Omental fat pad (tissue), 4 donors: Measurements from ENCODE around the gene IDH3G. TPM values are rescaled to one million over a fixed set of nuclear protein-coding genes. Genes with fewer than 3 reads are reported as not detected.

Experiments
- ATAC-seq: fragments of 150-250 bp; one replicate; pipeline ENCODE4 v1.9.1; 2016; ENCODE audit warnings: mild to moderate bottlenecking, moderate library complexity; ENCODE audit not compliant: low FRiP score
- DNase-seq: peaks from one replicate; pipeline ENCODE4 v3.0.0-alpha.2; 2019; ENCODE audit warnings: low spot score
- total RNA-seq, 4 donors: library from RNA; depleted of rRNA; stranded (reverse); fragments of >200 nt; gene quantifications; one replicate each; pipeline ENCODE4 v1.1.0, GENCODE V29; 2016
- TF ChIP-seq, protein P1 (sequence below), 3 donors: fragments of 450-650 bp; IDR thresholded peaks; one replicate each; pipeline ENCODE4 v1.5.1; 2016 to 2017; ENCODE audit warnings: antibody characterized with exemption in 3 of 3, mild to moderate bottlenecking in 3 of 3, moderate library complexity in 2 of 3

The IDH3G gene
- total RNA-seq, 4 donors from 2014 or later: 71.9 to 119 (median 89.7) TPM

DNA sequence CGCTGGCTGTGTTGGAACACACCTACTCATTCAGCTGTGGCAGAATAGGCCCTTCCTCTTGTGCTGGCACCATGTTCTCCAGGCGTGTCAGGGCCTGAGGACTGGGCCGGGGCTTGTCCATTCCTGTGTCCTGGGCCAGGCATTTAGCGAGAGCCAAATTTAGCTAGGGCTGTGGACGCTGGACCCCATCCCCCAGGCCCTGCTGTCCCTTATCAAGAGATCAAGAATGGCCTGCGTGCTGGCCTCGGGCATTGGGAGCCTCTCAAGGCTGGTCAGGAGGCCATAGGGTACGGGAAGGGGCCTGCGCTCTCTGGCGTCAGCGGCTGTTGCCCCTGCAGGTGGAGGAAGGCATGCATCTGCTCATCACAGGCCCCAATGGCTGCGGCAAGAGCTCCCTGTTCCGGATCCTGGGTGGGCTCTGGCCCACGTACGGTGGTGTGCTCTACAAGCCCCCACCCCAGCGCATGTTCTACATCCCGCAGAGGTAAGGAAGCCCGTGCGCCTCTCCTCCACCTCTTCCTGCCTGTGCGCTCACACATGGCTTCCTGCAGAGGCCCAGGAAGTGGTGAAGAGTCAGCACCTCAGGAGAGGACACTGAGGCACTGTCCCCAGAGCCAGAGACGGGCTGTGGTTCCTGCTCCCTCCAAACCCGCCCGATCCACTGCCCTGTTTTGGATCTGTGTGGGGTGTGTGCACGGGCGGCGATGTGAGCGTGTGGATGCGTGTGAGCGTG lies 54.3 kb downstream of the IDH3G start:
- DNase-seq (no peak), ATAC-seq (no peak)
- TF ChIP-seq, protein P1, sequence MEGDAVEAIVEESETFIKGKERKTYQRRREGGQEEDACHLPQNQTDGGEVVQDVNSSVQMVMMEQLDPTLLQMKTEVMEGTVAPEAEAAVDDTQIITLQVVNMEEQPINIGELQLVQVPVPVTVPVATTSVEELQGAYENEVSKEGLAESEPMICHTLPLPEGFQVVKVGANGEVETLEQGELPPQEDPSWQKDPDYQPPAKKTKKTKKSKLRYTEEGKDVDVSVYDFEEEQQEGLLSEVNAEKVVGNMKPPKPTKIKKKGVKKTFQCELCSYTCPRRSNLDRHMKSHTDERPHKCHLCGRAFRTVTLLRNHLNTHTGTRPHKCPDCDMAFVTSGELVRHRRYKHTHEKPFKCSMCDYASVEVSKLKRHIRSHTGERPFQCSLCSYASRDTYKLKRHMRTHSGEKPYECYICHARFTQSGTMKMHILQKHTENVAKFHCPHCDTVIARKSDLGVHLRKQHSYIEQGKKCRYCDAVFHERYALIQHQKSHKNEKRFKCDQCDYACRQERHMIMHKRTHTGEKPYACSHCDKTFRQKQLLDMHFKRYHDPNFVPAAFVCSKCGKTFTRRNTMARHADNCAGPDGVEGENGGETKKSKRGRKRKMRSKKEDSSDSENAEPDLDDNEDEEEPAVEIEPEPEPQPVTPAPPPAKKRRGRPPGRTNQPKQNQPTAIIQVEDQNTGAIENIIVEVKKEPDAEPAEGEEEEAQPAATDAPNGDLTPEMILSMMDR (IDR thresholded peaks at IDR 0.05): no peak

DNA sequence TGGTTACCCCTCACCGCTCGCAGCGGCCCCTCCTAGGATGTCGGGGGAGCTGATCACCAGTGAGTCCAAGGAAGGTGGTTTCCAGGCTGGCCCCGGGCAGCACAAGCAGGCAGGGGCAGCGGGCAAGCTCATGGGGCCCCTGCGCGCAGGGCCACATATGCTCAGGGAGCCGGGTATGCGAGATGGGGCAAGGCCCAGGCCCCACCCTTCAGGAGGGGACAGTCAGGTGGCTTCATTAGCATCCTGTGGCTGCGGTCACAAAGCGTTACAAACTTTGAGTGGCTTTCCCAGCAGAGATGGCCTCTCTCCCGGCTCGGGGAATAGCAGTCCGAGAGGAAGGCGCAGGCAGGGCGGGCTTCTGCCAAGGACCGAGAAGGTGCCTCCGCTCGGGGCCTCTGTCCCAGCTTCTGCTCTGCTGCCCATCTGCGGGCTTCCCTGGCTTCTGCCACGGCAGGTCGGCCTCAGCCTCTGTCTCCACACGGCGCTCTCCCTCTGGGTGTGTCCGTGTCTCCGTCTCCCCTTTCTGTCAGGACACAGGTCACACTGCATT lies 56.0 kb downstream of the IDH3G start:
- ATAC-seq (no peak), DNase-seq (no peak)
- TF ChIP-seq, protein P1 (IDR thresholded peaks at IDR 0.05): no peak

DNA sequence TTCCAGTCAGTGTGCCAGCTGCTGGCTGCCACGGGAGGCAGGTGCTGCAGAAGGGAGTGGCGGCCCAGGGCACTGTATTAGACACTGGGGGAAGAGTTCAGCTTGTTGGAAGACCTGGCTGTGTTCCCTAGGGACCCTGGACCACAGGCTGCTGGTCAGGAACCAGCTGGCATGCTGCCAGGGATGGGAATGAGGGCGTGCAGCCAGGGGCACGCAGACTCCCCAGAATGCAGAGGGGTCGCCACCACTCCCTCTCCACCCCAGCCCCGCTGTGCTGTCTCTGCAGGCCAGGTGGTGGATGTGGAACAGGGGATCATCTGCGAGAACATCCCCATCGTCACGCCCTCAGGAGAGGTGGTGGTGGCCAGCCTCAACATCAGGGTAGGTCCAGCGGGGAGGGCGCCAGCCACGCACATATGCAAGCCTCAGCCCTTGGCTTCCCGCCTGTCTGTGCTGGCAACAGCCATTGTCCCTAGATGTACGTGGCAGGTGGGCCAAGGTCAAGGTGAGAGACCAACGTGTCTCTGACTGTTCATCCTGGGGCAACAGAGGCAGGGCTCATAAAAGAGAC lies 57.2 kb downstream of the IDH3G start:
- TF ChIP-seq, protein P1 (IDR thresholded peaks at IDR 0.05): no peak
- DNase-seq (no peak), ATAC-seq (no peak)

DNA sequence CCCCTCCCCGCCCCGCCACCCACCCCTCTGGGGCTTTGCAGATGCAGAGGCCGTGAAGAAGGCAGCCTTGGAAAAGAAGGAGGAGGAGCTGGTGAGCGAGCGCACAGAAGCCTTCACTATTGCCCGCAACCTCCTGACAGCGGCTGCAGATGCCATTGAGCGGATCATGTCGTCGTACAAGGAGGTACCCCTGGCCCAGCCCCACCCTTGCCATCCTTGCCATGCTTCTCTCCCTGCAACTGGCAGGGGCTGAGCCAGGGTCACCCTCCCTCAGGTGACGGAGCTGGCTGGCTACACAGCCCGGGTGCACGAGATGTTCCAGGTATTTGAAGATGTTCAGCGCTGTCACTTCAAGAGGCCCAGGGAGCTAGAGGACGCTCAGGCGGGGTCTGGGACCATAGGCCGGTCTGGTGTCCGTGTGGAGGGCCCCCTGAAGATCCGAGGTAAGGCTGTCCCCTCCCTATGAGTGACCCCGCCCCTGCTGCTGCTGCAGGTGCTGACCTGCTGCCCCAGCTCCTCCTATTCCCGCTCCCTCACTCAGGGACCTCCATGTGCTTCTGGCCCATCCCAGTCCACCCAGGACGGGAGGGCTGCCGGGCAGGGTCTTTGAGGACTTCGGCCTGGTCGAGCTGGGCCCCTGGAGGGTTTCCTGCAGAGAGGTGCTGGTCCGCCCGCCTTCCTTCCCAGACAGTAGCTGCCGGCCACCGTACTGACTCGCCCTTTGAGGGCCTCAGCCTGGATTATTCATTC lies 57.9 kb downstream of the IDH3G start:
- TF ChIP-seq, protein P1 (IDR thresholded peaks at IDR 0.05): no peak
- DNase-seq: no peak
- no peak for ATAC-seq

Other genes with a start within 250 kb of the IDH3G start
- 10 to 100 TPM; 26.0 to 42.6 (median 31.0) TPM for gene CCNQ, start 195.2 kb downstream of the IDH3G start, total RNA-seq
- gene DUSP9, start 147.2 kb downstream of the IDH3G start, total RNA-seq: 1 to 10 TPM in 1 of 4 donors, under 1 TPM in 1, not detected in 2; 0.48 to 2.3 TPM
- gene PNCK, start 120.6 kb downstream of the IDH3G start, total RNA-seq: under 1 TPM in 2 of 4 donors, not detected in 2; 0.46 to 0.60 TPM
- 10 to 100 TPM; 13.5 to 32.4 (median 26.3) TPM for gene SLC6A8, start 106.4 kb downstream of the IDH3G start, total RNA-seq
- gene BCAP31, start 70.0 kb downstream of the IDH3G start, total RNA-seq: 100 to 1,000 TPM; 119 to 421 (median 240) TPM
- gene ABCD1, start 69.5 kb downstream of the IDH3G start, total RNA-seq: 10 to 100 TPM; 17.5 to 38.9 (median 23.4) TPM
- gene PLXNB3, start 30.1 kb downstream of the IDH3G start, total RNA-seq: 10 to 100 TPM in 2 of 4 donors, 1 to 10 TPM in 2; 3.2 to 13.2 (median 10.2) TPM
- under 1 TPM in 3 of 4 donors, not detected in 1; 0.12 to 0.47 (median 0.19) TPM for gene SRPK3, start 13.3 kb downstream of the IDH3G start, total RNA-seq
- 100 to 1,000 TPM; 126 to 249 (median 179) TPM for gene SSR4, start 293 bp upstream of the IDH3G start, total RNA-seq
- gene PDZD4, start 36.2 kb upstream of the IDH3G start, total RNA-seq: 1 to 10 TPM; 1.9 to 2.6 (median 2.2) TPM
- gene L1CAM, start 91.8 kb upstream of the IDH3G start, total RNA-seq: 1 to 10 TPM in 3 of 4 donors, under 1 TPM in 1; 0.37 to 2.8 (median 1.6) TPM
- gene AVPR2, start 110.3 kb upstream of the IDH3G start, total RNA-seq: 10 to 100 TPM in 1 of 4 donors, 1 to 10 TPM in 2, under 1 TPM in 1; 0.74 to 22.7 (median 3.6) TPM
- 10 to 100 TPM; 16.6 to 72.2 (median 36.4) TPM for gene ARHGAP4, start 131.9 kb upstream of the IDH3G start, total RNA-seq
- 100 to 1,000 TPM in 1 of 4 donors, 10 to 100 TPM in 3; 85.7 to 101 (median 90.7) TPM for gene NAA10, start 140.7 kb upstream of the IDH3G start, total RNA-seq
- 10 to 100 TPM in 3 of 4 donors, 1 to 10 TPM in 1; 7.8 to 33.0 (median 26.5) TPM for gene RENBP, start 150.3 kb upstream of the IDH3G start, total RNA-seq
- gene HCFC1, start 177.4 kb upstream of the IDH3G start, total RNA-seq: 10 to 100 TPM; 21.5 to 41.5 (median 30.8) TPM
- gene TMEM187, start 178.4 kb upstream of the IDH3G start, total RNA-seq: 1 to 10 TPM; 1.9 to 9.0 (median 4.5) TPM
- 10 to 100 TPM; 43.1 to 85.3 (median 78.4) TPM for gene IRAK1, start 225.5 kb upstream of the IDH3G start, total RNA-seq